Activated naive CD8-positive, alpha-beta T cell treated with anti-CD3 and anti-CD28 coated beads, Interleukin-2, amount 50 U/mL, for 16 hours (primary cell): ENCODE data around the gene GALNT1.

Experiments
- DNase-seq: peaks from one replicate; pipeline ENCODE4 v3.0.0-alpha.2; 2020; ENCODE audit warnings: low read depth, low spot score

Gene GALNT1

GRCh38 chr18:35618696-35619095, 37.2 kb downstream of the GALNT1 start:
- DNase-seq = no peak

- no peak for DNase-seq
Measured at GRCh38 chr18:35619464-35619863, 37.9 kb downstream of the GALNT1 start.

GRCh38 chr18:35619941-35620340, 38.4 kb downstream of the GALNT1 start:
- DNase-seq = no peak

GRCh38 chr18:35620765-35621164, 39.2 kb downstream of the GALNT1 start:
- DNase-seq = no peak

- no peak for DNase-seq
Measured at GRCh38 chr18:35623255-35623654, 41.7 kb downstream of the GALNT1 start.

GRCh38 chr18:35624146-35624545, 42.6 kb downstream of the GALNT1 start:
- no peak for DNase-seq

GRCh38 chr18:35625232-35625631, 43.7 kb downstream of the GALNT1 start:
- no peak for DNase-seq

- no peak for DNase-seq
Measured at GRCh38 chr18:35633761-35634160, 52.2 kb downstream of the GALNT1 start.

- no peak for DNase-seq
Measured at GRCh38 chr18:35634323-35634722, 52.8 kb downstream of the GALNT1 start.

- no peak for DNase-seq
Measured at GRCh38 chr18:35635170-35635569, 53.6 kb downstream of the GALNT1 start.

GRCh38 chr18:35637227-35637626, 55.7 kb downstream of the GALNT1 start:
- DNase-seq = no peak

GRCh38 chr18:35639296-35639695, 57.8 kb downstream of the GALNT1 start:
- DNase-seq = no peak

- no peak for DNase-seq
Measured at GRCh38 chr18:35641467-35641866, 59.9 kb downstream of the GALNT1 start.

- DNase-seq = no peak
Measured at GRCh38 chr18:35641916-35642315, 60.4 kb downstream of the GALNT1 start.

- no peak for DNase-seq
Measured at GRCh38 chr18:35642802-35643201, 61.3 kb downstream of the GALNT1 start.

GRCh38 chr18:35646449-35646848, 64.9 kb downstream of the GALNT1 start:
- no peak for DNase-seq

GRCh38 chr18:35653392-35654135, 72.0 kb downstream of the GALNT1 start:
- no peak for DNase-seq

- no peak for DNase-seq
Measured at GRCh38 chr18:35658112-35658511, 76.6 kb downstream of the GALNT1 start.

GRCh38 chr18:35661483-35662146, 80.1 kb downstream of the GALNT1 start:
- DNase-seq = no peak

GRCh38 chr18:35662293-35663062, 80.9 kb downstream of the GALNT1 start:
- DNase-seq = no peak

GRCh38 chr18:35671966-35672603, 90.5 kb downstream of the GALNT1 start:
- DNase-seq = no peak

GRCh38 chr18:35672897-35673296, 91.4 kb downstream of the GALNT1 start:
- no peak for DNase-seq
